Keratinocyte (primary cell): ENCODE measurements around the gene PRR3. TPM values are rescaled to one million over a fixed set of nuclear protein-coding genes. Genes with fewer than 3 reads are reported as not detected.
A peak's percentile ranks its signal among the peaks of the same experiment; 100 is the strongest.

Source experiments
- DNase-seq: peaks from one replicate; pipeline ENCODE4 v3.0.0-alpha.2; 2011; ENCODE audit warnings: low read depth, missing footprints, low spot score
- FAIRE-seq: peaks from 2 replicates; lab custom pipeline; 2011; peaks lifted over from hg19 to GRCh38; lab: Jason Lieb, UNC
- H2AFZ ChIP-seq: 2 replicates; pipeline ENCODE4 v1.6.0; 2012; ENCODE audit warnings: low read length, control low read depth, inconsistent platforms; ENCODE audit not compliant: control insufficient read depth
- H3K27ac ChIP-seq: 2 replicates; pipeline ENCODE4 v1.5.1; 2011; ENCODE audit warnings: low read length; ENCODE audit not compliant: control insufficient read depth, insufficient read depth
- H3K27me3 ChIP-seq: 3 replicates; pipeline ENCODE4 v1.6.0; 2011; ENCODE audit warnings: low read length; ENCODE audit not compliant: control insufficient read depth, insufficient read depth; ENCODE audit errors: extremely low read depth
- H3K36me3 ChIP-seq, 2 experiments: 2 replicates in 1 of 2; 3 replicates in 1 of 2; pipeline ENCODE4 v1.5.1; 2011; ENCODE audit warnings: low read length in 2 of 2, mild to moderate bottlenecking in 1 of 2; ENCODE audit not compliant: control insufficient read depth in 2 of 2, insufficient read depth in 2 of 2; ENCODE audit errors: extremely low read depth in 1 of 2
- H3K4me1 ChIP-seq: 3 replicates; pipeline ENCODE4 v1.5.1; 2011; ENCODE audit warnings: low read length; ENCODE audit not compliant: control insufficient read depth, insufficient read depth; ENCODE audit errors: extremely low read depth
- H3K4me2 ChIP-seq: 3 replicates; pipeline ENCODE4 v1.6.0; 2011; ENCODE audit warnings: low read depth, low read length; ENCODE audit not compliant: control insufficient read depth, insufficient read depth; ENCODE audit errors: extremely low read depth
- H3K4me3 ChIP-seq, 3 experiments: fragments of 200-600 bp in 1 of 3; sonication (generic) in 1 of 3; 2 replicates in 2 of 3; 3 replicates in 1 of 3; pipeline ENCODE4 v1.5.1; 2011 to 2016; ENCODE audit warnings: low read length in 3 of 3, mild to moderate bottlenecking in 3 of 3, control low read depth in 2 of 3, inconsistent platforms in 1 of 3, low read depth in 1 of 3, mixed read lengths in 1 of 3, mixed run types in 1 of 3, moderate library complexity in 1 of 3; ENCODE audit not compliant: control insufficient read depth in 2 of 3, insufficient read depth in 2 of 3; ENCODE audit errors: extremely low read depth in 1 of 3
- H3K79me2 ChIP-seq: 2 replicates; pipeline ENCODE4 v1.6.0; 2012; ENCODE audit warnings: low read length; ENCODE audit not compliant: control insufficient read depth, insufficient read depth
- H3K9ac ChIP-seq: 3 replicates; pipeline ENCODE4 v1.6.0; 2011; ENCODE audit warnings: low read length; ENCODE audit not compliant: control insufficient read depth, insufficient read depth; ENCODE audit errors: extremely low read depth
- H3K9me1 ChIP-seq: 3 replicates; pipeline ENCODE4 v1.6.0; 2011; ENCODE audit warnings: low read length; ENCODE audit not compliant: control insufficient read depth, insufficient read depth; ENCODE audit errors: extremely low read depth
- H3K9me3 ChIP-seq: 2 replicates; pipeline ENCODE4 v1.5.1; 2012; ENCODE audit warnings: low read depth, low read length; ENCODE audit not compliant: control insufficient read depth
- H4K20me1 ChIP-seq: 3 replicates; pipeline ENCODE4 v1.6.0; 2011; ENCODE audit warnings: low read length; ENCODE audit not compliant: control insufficient read depth, insufficient read depth; ENCODE audit errors: extremely low read depth
- CTCF ChIP-seq, 3 experiments: IDR thresholded peaks in 1 of 3; conservative IDR thresholded peaks in 1 of 3; optimal IDR thresholded peaks in 1 of 3; 2 replicates in 2 of 3; 3 replicates in 1 of 3; pipeline versions ENCODE3 to v1.5.1; 2011; ENCODE audit warnings: low read length in 3 of 3, mild to moderate bottlenecking in 3 of 3, moderate library complexity in 2 of 3, control low read depth in 1 of 3, inconsistent platforms in 1 of 3; ENCODE audit not compliant: insufficient read depth in 2 of 3; ENCODE audit errors: extremely low read depth in 1 of 3
- EZH2 ChIP-seq: IDR thresholded peaks from one replicate; pipeline ENCODE4 v1.6.1; 2012; ENCODE audit warnings: inconsistent platforms, mild to moderate bottlenecking, low read length, moderate library complexity
- dilution Hi-C: fragments of 300-500 bp; cut with MboI; formaldehyde crosslinking; loops from one replicate; pipeline ENCODE4 v1.7.0; 2020; ENCODE audit warnings: low sequenced_read_pairs; ENCODE audit not compliant: extremely low pct_ligation_motif_present
- polyA plus RNA-seq, 5 experiments: library from polyadenylated mRNA; depleted of rRNA in 3 of 5; stranded (reverse) in 3 of 5; stranded (forward) in 1 of 5; unstranded in 1 of 5; fragments of >200 nt; gene quantifications; 1 replicate in 1 of 5; 2 replicates in 3 of 5; 3 replicates in 1 of 5; pipeline versions ENCODE4 v1.2.1 to v1.2.3, GENCODE V29; 2011 to 2012; ENCODE audit warnings: missing spikeins in 2 of 5, low read depth in 1 of 5, low replicate concordance in 1 of 5

The PRR3 gene
- polyA plus RNA-seq, 1 donor (not counting 4 experiments of a cell fraction or from before 2014, with no cell fraction given) = 6.1 TPM

DNA sequence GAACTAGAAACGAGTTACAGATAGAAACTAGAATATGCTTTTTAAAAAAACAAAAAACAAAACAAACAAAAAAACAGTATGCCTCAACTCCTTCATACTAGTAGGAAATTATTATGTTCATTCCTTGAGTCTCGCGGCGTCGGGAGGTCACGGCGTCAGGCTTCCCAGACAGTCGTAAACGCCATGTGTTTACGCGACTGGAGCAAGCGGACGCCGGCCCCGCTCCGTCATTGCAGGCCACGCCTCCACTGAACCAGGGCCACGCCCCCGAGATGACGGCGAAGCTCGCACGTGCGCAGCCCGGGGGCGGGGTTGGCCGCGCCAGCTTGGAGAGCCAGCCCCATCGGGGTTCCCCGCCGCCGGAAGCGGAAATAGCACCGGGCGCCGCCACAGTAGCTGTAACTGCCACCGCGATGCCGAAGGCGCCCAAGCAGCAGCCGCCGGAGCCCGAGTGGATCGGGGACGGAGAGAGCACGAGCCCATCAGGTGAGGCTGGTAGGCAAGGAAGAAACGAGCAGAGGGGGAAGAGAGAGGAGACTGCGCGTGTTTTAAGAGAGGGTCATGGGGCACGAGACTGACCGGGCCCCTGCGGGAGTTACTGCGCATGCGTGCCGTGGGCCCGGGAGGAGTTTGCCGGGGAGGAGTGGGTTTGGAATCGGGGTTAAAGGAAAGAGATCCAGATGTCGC lies 14.1 kb downstream of the PRR3 start, which contains the start of gene ABCF1:
Gene ABCF1 (plus strand): TSS at position 368 of the 687 bp plus-strand sequence. CDS start 46 bp downstream, at position 414.
- FAIRE-seq = no peak
- H4K20me1 ChIP-seq = peaks cover 14% of the 10 kb centered on the region
- H2AFZ ChIP-seq = peak within 1 kb of the TSS; percentile 99
- TF ChIP-seq CTCF (optimal IDR thresholded peaks at IDR 0.05 in 1 of 3, IDR thresholded peaks at IDR 0.05 in 1 of 3, conservative IDR thresholded peaks at IDR 0.05 in 1 of 3; ENCODE audit: extremely low read depth in 1 of 3, insufficient read depth in 2 of 3, low read length in 3 of 3) = no peak
- no peak for TF ChIP-seq EZH2
- no peaks in the 10 kb centered on the region for H3K9me3 ChIP-seq
- peaks cover 19% of the 10 kb centered on the region for H3K4me1 ChIP-seq
- H3K36me3 ChIP-seq = peaks cover 3 to 10% of the 10 kb centered on the region in 2 experiments
- dilution Hi-C loops = no loop called here
- peak; percentile 78 for DNase-seq
- H3K9me1 ChIP-seq = no peaks in the 10 kb centered on the region
- peak within 1 kb of the TSS; percentile 98 for H3K9ac ChIP-seq
- H3K27me3 ChIP-seq = no peaks in the 10 kb centered on the region
- peak within 1 kb of the TSS; percentile 87 for H3K4me2 ChIP-seq
- H3K4me3 ChIP-seq = peak within 1 kb of the TSS; percentile 62 to 89 (median 87)
- peaks cover 46% of the 10 kb centered on the region for H3K79me2 ChIP-seq
- peak within 1 kb of the TSS; percentile 97 for H3K27ac ChIP-seq

DNA sequence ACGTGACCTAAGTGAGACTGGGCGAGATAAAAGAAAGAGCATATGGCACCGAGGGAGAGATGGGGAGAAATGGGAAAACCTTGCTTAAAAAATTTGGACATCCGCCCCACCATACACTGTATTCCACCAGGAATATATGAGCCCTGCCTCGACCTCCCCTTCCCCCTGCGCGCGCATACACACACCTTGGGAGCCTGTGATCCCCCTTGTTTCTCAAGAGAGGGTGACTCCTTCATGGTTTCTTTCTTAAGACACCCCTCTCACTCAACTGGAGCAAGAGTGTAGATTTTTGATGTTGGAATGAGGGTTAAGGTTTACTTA lies 14.6 kb downstream of the PRR3 start:
- Histone ChIP-seq H4K20me1 (peaks cover 17% of the 10 kb centered on the region), H3K27ac (peak overlapping the region; percentile 97), H3K79me2 (peaks cover 49% of the 10 kb centered on the region), H2AFZ (peak overlapping the region; percentile 98), H3K4me1 (peaks cover 19% of the 10 kb centered on the region), H3K27me3 (no peaks in the 10 kb centered on the region), H3K4me2 (peak overlapping the region; percentile 87), H3K36me3 (peaks cover 6 to 13% of the 10 kb centered on the region in 2 experiments), H3K9me1 (no peaks in the 10 kb centered on the region), H3K9ac (peak overlapping the region; percentile 98), H3K4me3 (peak overlapping the region; percentile 62 to 89 (median 87)), H3K9me3 (no peaks in the 10 kb centered on the region)
- FAIRE-seq (no peak), DNase-seq (no peak)
- dilution Hi-C loops = no loop called here
- no peak for TF ChIP-seq CTCF (optimal IDR thresholded peaks at IDR 0.05 in 1 of 3, IDR thresholded peaks at IDR 0.05 in 1 of 3, conservative IDR thresholded peaks at IDR 0.05 in 1 of 3; ENCODE audit: extremely low read depth in 1 of 3, insufficient read depth in 2 of 3, low read length in 3 of 3)
- TF ChIP-seq EZH2 = no peak
